PC-3 (cell line): ENCODE results near the gene CNIH2. TPM values are rescaled to one million over a fixed set of nuclear protein-coding genes. Genes with fewer than 3 reads are reported as not detected.

Source experiments
- ATAC-seq: fragments of 200-7000 bp; cut with Tn5 transposase; 2 replicates; pipeline ENCODE4 v1.9.1; 2020; ENCODE audit warnings: mild to moderate bottlenecking, moderate library complexity
- BruUV-seq: library from RNA; stranded (reverse); fragments of 400-500 nt; replicated peaks from 2 replicates; lab custom pipeline; 2021; lab: Mats Ljungman, UMichigan
- CTCF ChIA-PET: fragments of 300-600 bp; sonication (Branson Sonifier 250); formaldehyde crosslinking; loops from one replicate; lab custom pipeline; 2022; ENCODE audit warnings: antibody characterized with exemption; lab: Charles Lee
- POLR2A ChIA-PET: fragments of 300-600 bp; sonication (Branson Sonifier 250); formaldehyde crosslinking; loops from one replicate; lab custom pipeline; 2022; ENCODE audit warnings: antibody characterized with exemption; ENCODE audit not compliant: unreplicated experiment; lab: Charles Lee
- DNase-seq: peaks from one replicate; pipeline ENCODE4 v3.0.0-alpha.2; 2015
- H2AFZ ChIP-seq: fragments of 300-600 bp; sonication (generic); 2 replicates; pipeline ENCODE4 v1.6.0; 2016; ENCODE audit warnings: antibody characterized with exemption, low read length
- H3F3A ChIP-seq: fragments of 300-600 bp; sonication (generic); one replicate; pipeline ENCODE4 v1.6.0; 2017; ENCODE audit warnings: antibody characterized with exemption, low read length, control low read depth, mild to moderate bottlenecking; ENCODE audit not compliant: unreplicated experiment
- H3K27ac ChIP-seq: fragments of 300-600 bp; sonication (generic); 2 replicates; pipeline ENCODE4 v1.5.1; 2016; ENCODE audit warnings: mild to moderate bottlenecking, low read length
- H3K27me3 ChIP-seq: fragments of 300-600 bp; sonication (generic); 2 replicates; pipeline ENCODE4 v1.6.1; 2016; ENCODE audit warnings: low read length, mixed read lengths
- H3K36me3 ChIP-seq: fragments of 300-600 bp; sonication (generic); 2 replicates; pipeline ENCODE4 v1.6.1; 2016; ENCODE audit warnings: low read depth, mixed run types, low read length, mixed read lengths
- H3K4me1 ChIP-seq: fragments of 300-600 bp; sonication (generic); 2 replicates; pipeline ENCODE4 v1.5.1; 2016; ENCODE audit warnings: low read length; ENCODE audit not compliant: insufficient read depth
- H3K4me2 ChIP-seq: fragments of 300-600 bp; sonication (generic); 2 replicates; pipeline ENCODE4 v1.6.0; 2016; ENCODE audit warnings: low read length
- H3K4me3 ChIP-seq: fragments of 300-600 bp; sonication (generic); 2 replicates; pipeline ENCODE4 v1.5.1; 2016; ENCODE audit warnings: mild to moderate bottlenecking, low read length, mixed read lengths
- H3K79me2 ChIP-seq: fragments of 300-600 bp; sonication (generic); 2 replicates; pipeline ENCODE4 v1.6.1; 2017; ENCODE audit warnings: low read length, mixed read lengths
- H3K9ac ChIP-seq: fragments of 300-600 bp; sonication (generic); 2 replicates; pipeline ENCODE4 v1.6.0; 2016; ENCODE audit warnings: mild to moderate bottlenecking, low read length
- H3K9me2 ChIP-seq: fragments of 300-600 bp; sonication (generic); replicated peaks from 2 replicates; pipeline ENCODE4 v1.6.1; 2016; ENCODE audit warnings: mixed run types, low read length, mixed read lengths
- H3K9me3 ChIP-seq: fragments of 300-600 bp; sonication (generic); 2 replicates; pipeline ENCODE4 v1.6.1; 2016; ENCODE audit warnings: low read length, mixed read lengths
- H4K20me1 ChIP-seq: fragments of 300-600 bp; sonication (generic); 2 replicates; pipeline ENCODE4 v1.6.1; 2016; ENCODE audit warnings: low read length, mixed read lengths
- EZH2 ChIP-seq: fragments of 300-600 bp; sonication (generic); IDR thresholded peaks from one replicate; pipeline ENCODE4 v1.6.1; 2017; ENCODE audit warnings: antibody characterized with exemption, mild to moderate bottlenecking, low read length; ENCODE audit not compliant: unreplicated experiment
- EZH2phosphoT487 ChIP-seq: fragments of 300-600 bp; sonication (generic); IDR thresholded peaks from 2 replicates; pipeline ENCODE4 v1.6.1; 2018; ENCODE audit warnings: mild to moderate bottlenecking, antibody characterized with exemption, low read length, borderline replicate concordance
- intact Hi-C: fragments of 100-400 bp; cut with micrococcal nuclease; formaldehyde crosslinking; loops from 2 replicates; pipeline ENCODE4 v1.9.0; 2023
- total RNA-seq: library from RNA; depleted of rRNA; stranded (reverse); fragments of >200 nt; gene quantifications from 2 replicates; pipeline ENCODE4 v1.2.3, GENCODE V29; 2014
- TF ChIP-seq, protein P1 (sequence below): fragments of 300-600 bp; sonication (generic); conservative IDR thresholded peaks from 2 replicates; pipeline ENCODE4 v1.5.1; 2017; ENCODE audit warnings: antibody characterized with exemption, low read depth, mild to moderate bottlenecking, low read length

CNIH2 gene
- total RNA-seq, 1 experiment from 2014 or later = 2.2 TPM

DNA sequence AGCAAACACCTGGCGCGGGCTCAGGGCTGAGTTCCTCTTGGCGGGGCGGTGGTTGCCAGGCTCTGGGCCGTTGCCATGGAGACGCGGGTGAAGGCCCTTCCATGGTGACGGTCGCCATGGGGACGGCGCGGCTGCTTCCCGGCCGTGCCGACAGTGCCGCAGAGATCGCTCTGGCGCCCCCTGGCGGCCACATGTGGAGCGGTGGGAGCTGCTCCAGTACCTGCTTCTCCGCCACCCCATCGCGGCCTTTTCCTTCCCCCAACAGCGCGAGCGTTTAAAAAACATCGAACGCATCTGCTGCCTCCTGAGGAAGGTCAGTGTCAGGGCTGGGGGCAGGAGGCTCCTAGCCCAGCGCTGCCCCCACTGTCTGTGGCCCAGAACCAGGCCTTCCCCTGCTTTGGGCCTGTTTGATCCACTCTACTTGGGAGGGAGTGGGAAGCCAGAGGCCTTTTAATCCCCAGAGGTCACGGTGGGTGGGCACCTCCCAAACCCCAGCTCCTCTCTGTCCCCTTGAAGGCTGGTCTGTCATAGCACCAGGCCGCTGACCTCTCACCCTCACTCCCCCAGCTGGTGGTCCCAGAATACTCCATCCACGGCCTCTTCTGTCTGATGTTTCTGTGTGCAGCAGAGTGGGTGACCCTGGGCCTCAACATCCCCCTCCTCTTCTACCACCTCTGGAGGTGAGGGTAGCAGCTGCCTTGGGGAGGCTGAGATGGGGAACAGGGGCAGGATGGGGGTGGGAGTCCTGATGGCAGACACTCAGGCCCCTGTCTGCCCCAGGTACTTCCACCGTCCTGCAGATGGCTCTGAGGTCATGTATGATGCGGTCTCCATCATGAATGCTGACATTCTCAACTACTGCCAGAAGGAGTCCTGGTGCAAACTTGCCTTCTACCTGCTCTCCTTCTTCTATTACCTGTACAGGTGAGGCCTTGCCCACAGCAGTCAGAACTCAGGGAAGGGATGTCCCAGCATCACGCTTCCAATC, 4.8 kb downstream of the CNIH2 start:
- Histone ChIP-seq H3K9me3 (no peaks in the 10 kb centered on the region), H2AFZ (no peak overlapping the region), H3K9me2 (no peaks in the 10 kb centered on the region), H3K27ac (no peak overlapping the region), H3K79me2 (peaks cover 12% of the 10 kb centered on the region), H3K4me1 (peaks cover 12% of the 10 kb centered on the region), H3K27me3 (no peaks in the 10 kb centered on the region), H3K4me2 (no peak overlapping the region), H3K36me3 (no peaks in the 10 kb centered on the region), H3K4me3 (no peak overlapping the region), H3K9ac (no peak overlapping the region), H4K20me1 (no peaks in the 10 kb centered on the region), H3F3A (no peaks in the 10 kb centered on the region)
- intact Hi-C loops = no loop called here
- ATAC-seq (peak; percentile 79), DNase-seq (peak; percentile 97)
- POLR2A ChIA-PET = no interaction called here
- TF ChIP-seq EZH2 = no peak
- TF ChIP-seq, protein P1, sequence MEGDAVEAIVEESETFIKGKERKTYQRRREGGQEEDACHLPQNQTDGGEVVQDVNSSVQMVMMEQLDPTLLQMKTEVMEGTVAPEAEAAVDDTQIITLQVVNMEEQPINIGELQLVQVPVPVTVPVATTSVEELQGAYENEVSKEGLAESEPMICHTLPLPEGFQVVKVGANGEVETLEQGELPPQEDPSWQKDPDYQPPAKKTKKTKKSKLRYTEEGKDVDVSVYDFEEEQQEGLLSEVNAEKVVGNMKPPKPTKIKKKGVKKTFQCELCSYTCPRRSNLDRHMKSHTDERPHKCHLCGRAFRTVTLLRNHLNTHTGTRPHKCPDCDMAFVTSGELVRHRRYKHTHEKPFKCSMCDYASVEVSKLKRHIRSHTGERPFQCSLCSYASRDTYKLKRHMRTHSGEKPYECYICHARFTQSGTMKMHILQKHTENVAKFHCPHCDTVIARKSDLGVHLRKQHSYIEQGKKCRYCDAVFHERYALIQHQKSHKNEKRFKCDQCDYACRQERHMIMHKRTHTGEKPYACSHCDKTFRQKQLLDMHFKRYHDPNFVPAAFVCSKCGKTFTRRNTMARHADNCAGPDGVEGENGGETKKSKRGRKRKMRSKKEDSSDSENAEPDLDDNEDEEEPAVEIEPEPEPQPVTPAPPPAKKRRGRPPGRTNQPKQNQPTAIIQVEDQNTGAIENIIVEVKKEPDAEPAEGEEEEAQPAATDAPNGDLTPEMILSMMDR = peak; percentile 96
- CTCF ChIA-PET = interaction anchor here (0.6 kb wide), 1 partner anchor 836 kb away, joined by 3 read pairs; the partner anchor contains the start of gene KDM2A
- no TSS peak for BruUV-seq

DNA sequence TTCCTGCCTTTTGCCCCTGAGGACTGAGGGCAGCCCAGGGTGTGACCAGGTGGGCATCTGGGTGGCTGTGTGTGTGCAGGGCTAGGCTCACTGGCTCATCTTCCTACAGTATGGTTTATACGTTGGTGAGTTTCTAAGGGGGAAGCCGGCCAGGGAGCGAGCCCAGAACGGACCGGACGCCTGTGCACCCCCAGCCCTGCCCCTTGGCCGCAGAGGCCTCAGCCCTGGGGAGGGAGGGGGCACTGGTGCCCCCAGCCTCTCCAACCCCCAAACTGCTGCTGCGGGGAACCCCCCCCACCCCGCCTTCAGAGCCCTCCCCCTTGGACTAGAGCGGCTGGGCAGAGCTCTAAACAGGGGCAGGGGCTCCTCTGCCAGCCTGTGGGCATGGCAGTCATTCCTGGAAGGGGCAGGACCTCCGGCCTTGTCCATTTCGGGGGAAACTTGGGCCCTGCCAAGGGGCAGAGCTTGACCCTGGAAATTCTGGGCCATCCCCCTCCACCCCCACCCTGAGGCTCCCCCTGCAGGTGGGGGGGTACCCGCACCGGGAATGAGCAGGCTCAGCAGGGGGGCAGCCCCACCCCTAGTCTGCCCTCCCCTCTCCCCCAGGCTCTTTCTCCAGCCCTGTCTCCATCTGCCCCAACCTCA, 5.6 kb downstream of the CNIH2 start:
- ChIA-PET CTCF (interaction anchor here (0.6 kb wide), 1 partner anchor 52 kb away, joined by 3 read pairs; the partner anchor contains the start of gene RIN1), POLR2A (no interaction called here)
- H3F3A ChIP-seq = no peaks in the 10 kb centered on the region
- intact Hi-C loops = no loop called here
- no peak overlapping the region for H3K4me3 ChIP-seq
- H3K27ac ChIP-seq = no peak overlapping the region
- H3K4me2 ChIP-seq = no peak overlapping the region
- BruUV-seq = no TSS peak
- no peak overlapping the region for H3K9ac ChIP-seq
- no peaks in the 10 kb centered on the region for H3K36me3 ChIP-seq
- H2AFZ ChIP-seq = no peak overlapping the region
- no peaks in the 10 kb centered on the region for H3K9me2 ChIP-seq
- H3K27me3 ChIP-seq = no peaks in the 10 kb centered on the region
- H3K9me3 ChIP-seq = no peaks in the 10 kb centered on the region
- H3K4me1 ChIP-seq = peaks cover 18% of the 10 kb centered on the region
- DNase-seq (no peak), ATAC-seq (no peak)
- TF ChIP-seq EZH2 (no peak), EZH2phosphoT487 (no peak)
- TF ChIP-seq, protein P1 = peak; percentile 36; the same call in 1 of the 2 replicates
- H4K20me1 ChIP-seq = no peaks in the 10 kb centered on the region
- peaks cover 21% of the 10 kb centered on the region for H3K79me2 ChIP-seq
